GM19455 (cell line): Measurements from ENCODE around the gene PAK1.
A peak's percentile ranks its signal among the peaks of the same experiment; 100 is the strongest.

ENCODE experiments used
- ATAC-seq: cut with Tn5 transposase; IDR thresholded peaks from one replicate; pipeline ENCODE4 v1.9.1; 2021; ENCODE audit not compliant: unreplicated experiment

Gene PAK1

GRCh38 chr11:77475206-77475605, 1.3 kb upstream of the PAK1 start:
- ATAC-seq, result no peak

GRCh38 chr11:77474684-77475060, 778 bp upstream of the PAK1 start:
- no peak for ATAC-seq

DNA sequence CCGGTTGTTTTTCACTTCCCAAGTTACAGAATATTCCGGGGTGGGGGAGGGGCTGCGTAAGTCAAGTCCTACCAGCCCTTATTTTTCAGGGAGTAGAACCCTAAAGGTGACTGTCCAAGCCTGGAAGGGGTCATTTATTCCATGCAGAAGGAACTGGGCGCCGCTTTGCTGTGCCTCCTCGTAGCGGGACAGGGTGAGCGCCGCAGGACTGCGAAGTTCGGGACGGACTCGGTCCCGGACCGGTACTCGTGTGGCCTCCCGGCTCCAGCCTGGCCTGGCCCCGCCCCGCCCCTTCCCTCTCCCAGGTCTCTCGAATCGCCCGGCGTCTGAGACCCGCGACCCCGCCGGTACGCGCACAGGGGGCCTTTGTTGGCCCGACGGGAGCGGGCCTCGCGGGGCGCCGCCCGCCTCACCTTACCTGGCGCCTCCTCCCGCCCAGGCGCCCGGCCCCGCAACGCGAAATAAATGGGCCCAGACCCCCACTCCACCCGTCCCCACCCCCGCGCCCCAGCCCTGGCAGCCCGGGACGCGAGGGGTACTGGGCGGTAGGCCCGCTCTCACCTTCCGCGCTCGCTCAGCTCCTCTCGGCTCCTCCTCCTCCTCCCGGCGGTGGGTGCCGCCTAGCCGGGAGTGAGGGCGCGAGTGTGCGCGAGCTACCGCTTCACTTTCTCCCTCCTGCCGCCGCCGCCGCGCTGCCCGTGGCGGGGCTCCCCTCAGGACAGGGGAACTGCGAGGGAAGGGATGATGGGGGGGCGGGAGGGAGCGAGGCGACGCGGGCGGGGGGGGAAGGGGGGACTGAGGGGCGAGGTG, 698 bp downstream of the PAK1 start:
- ATAC-seq, result peak; percentile 42

GRCh38 chr11:77471558-77472193, 2.2 kb downstream of the PAK1 start:
- ATAC-seq, result no peak

DNA sequence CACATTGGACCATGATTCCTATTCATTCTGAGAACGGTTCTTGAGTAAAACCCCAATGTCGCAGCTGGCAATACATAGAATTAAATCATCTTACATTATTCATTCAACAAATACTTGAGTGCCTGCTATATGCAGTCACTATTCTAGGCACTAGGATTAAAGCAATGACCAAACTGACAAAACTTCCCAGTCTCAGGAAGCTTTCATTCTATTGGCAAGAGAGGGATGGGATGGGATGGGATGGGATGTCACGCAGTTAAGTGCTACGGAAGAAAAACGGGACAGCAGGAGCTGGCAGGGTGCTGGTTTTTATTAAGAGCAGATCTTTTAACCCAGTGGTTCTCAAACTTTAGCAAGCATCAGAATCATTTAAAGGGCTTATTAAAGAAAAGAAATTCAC, 2.9 kb downstream of the PAK1 start:
- no peak for ATAC-seq

DNA sequence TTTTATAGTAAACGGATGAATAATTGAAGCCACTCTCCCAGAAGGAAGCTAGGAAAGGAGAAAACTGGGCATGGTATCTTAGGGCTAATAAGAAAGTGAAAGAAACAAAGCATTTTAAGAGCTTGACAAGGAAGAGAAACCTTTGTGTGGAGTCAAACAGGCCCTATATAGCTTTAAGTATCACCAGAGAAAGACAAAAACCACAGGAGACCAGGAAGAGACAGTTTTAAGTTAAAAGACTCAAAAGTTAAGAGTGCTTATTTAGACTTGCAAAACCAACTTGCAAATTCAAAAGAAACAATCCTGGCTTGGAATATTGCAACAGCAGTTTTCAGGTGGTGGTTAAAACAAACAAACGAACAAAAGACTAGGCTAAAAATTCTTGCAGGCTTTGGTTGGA, 3.4 kb downstream of the PAK1 start:
- peak; percentile 36 for ATAC-seq

GRCh38 chr11:77468527-77468926, 5.4 kb downstream of the PAK1 start:
- ATAC-seq, result no peak

DNA sequence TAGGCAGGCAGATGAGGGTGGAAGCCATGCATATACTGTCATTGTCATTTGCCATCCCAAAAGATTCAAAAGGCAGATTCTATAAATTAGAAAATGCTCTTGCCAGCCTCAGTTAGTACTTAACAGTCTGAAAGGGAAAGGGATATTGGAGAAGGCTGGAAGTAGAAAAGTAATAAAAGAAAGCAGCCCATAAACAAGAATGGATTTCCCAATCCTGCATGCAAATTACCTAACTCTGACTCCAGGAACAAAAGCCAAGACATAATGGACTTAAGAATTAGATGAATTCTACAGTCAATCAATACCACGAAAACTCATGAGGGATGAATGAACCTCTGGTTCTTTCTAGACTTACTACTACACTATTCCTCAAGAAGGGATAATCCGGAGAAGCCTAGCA, 5.9 kb downstream of the PAK1 start:
- no peak for ATAC-seq

DNA sequence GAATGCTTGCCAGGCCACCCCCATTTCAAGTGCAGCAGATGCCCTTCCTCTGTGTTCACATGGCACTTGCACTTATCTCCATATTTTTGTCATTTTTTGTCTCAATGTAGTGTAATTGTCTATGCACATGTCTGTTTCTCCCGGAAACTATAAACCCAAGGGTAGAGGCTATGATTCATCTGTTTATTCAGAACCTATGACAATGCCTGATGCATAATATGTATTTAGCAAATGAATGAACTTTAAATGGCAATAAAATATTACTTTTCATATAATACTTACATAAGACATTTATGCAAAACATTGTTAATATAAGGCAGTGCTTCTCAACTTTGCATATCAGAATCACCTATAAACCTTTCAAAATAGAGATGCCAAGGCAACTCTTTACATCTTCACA, 6.7 kb downstream of the PAK1 start:
- no peak for ATAC-seq

GRCh38 chr11:77457340-77457739, 16.6 kb downstream of the PAK1 start:
- peak; percentile 34 for ATAC-seq

DNA sequence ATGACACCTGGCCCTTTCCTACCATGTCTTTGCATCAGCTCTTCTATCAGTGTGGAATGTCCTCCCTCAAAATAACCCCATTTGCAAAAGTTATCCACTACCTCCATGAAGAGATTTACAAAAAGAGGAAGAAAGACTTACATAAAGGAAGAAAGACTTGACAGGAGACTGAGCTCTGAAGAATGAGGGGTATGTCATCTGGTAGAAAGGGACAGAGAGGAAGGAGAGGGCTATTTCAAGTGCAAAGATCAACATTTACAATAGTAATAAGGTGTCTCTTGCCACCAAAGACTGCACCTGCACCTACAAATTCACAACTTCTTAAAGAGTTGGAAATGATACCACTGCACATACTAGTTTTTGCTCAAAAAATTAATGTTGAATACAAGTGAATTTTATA, 18.2 kb downstream of the PAK1 start:
- no peak for ATAC-seq

DNA sequence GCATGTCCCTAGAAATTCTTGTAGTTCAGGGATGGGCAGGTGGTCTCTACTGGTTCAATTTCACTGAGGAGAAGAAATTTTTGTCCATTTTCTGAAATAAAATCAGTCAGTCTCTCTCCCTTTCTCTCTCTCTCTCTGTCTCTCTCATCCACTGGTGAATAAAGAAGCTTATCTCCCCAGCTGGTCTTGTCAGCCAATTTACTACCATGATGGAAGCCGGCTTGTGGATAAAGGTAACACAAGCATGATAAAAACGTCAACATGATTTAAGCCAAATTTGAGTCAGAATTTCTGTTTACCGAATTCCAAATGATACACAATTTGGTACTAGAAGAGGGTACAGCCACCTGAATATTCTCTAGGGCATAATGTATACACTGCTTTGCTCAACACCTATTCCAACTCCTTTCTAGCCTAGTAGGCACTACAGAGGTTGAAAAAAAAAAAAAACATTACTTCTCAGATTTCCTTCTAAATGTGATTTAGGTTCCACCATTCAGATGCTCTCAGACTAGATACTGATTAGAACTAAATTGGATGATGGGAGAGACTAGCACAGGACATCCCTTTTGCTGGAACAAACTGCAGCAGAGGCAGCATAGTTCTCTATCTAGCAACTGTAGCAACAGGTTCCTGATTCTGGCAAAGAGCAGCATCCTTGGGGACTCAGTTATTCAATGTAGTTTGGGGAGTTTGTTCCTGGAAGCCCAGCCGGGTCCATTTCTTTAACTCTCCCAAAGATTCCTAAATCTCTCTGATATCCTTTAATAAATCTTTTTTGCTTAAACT, 18.8 kb downstream of the PAK1 start:
- no peak for ATAC-seq

- ATAC-seq, result no peak
Observed at GRCh38 chr11:77450227-77450626, 23.7 kb downstream of the PAK1 start.

- no peak for ATAC-seq
Observed at GRCh38 chr11:77449784-77450183, 24.1 kb downstream of the PAK1 start.

DNA sequence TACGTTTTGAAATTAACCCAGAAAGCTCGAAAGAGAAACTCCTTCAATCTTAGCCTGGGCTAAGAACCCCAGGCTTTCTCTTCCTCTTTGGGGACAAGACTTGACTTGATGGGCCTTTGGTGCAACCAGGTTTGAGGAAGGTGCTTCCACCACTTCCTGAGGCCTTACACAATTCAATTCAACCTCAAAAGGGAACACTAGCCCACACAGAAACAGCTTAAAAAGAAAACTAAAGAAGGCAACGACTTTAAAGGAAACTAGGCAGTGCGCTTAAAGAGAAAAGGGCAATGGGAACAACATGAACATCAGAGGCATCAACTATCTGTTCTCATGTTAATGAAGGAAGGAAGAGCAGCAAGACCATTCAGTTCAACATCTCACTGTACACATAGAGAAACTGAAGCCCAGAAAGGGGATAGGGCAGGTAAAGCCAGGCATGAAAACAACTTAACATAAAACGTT, 24.8 kb downstream of the PAK1 start:
- peak; percentile 55 for ATAC-seq

DNA sequence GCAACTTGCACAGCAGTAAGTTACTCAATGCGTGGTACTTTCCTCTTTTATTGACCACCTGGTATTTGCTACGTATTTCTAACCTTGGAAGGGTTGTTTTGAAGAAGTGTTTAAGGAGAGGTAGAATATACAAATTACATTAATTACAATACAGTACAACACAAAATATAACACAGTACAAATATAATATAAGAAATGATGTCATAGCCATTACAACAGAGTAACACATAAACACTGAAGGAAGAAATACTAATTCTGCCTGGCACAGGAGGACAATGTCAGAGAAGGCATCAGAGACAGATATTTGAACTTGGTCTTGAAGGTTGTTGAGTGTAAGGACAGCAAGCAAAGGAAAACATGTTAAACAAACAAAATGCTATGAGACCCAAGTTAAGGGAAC, 25.6 kb downstream of the PAK1 start:
- ATAC-seq, result no peak

DNA sequence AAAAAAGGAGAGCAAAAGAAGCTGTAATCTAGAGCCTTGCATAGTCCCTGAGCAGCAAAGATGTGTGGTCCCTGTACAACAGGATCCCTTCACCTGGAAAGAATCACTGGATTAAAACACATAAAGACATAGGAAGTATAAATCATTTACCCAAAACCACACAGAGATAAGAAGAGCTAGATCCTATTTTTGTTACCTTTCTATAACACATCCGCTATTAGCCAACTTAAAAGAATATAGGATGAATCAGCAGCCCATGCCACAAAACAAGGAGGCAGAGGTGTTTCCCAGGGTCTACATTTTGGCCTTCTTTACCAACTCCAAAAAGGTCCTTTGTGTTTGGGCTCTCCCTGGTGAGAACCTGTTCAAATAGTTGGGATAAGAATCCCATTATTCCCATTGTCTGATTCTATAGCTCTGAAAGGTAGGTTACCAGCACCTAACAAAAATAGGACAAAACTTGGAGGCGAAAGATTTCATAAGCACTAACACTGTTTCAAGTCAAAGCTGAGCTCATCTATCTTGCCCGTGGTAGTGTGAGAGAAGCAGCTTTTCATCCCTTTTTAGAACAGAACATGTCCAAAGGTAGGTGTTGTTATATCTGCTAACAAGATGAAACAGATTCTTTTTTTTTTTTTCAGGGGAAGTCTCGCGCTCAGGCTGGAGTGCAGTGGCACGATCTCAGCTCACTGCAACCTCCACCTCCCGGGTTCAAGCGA, 26.8 kb downstream of the PAK1 start:
- ATAC-seq, result no peak

- ATAC-seq, result no peak
Observed at GRCh38 chr11:77444261-77444660, 29.6 kb downstream of the PAK1 start.

GRCh38 chr11:77442394-77443053, 31.4 kb downstream of the PAK1 start:
- ATAC-seq, result peak; percentile 60

DNA sequence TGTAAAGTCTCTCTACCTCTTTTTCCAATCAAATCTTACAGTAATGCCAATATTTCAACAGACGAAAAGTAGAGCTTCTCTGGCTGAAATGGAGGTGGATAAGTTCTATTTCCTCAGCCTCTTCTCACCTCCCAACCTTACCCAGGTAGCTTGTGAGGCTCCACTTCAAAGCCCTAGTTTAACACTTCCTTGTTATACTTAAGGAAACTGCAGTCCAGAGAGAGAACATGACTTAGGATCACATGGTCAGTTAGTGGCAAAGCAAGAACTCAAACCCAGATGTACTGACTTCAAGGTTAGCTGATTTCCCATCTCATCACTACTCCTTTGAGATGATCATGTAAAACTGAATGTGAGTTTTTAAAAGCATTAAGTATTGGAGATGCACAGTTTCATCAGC, 32.5 kb downstream of the PAK1 start:
- no peak for ATAC-seq

DNA sequence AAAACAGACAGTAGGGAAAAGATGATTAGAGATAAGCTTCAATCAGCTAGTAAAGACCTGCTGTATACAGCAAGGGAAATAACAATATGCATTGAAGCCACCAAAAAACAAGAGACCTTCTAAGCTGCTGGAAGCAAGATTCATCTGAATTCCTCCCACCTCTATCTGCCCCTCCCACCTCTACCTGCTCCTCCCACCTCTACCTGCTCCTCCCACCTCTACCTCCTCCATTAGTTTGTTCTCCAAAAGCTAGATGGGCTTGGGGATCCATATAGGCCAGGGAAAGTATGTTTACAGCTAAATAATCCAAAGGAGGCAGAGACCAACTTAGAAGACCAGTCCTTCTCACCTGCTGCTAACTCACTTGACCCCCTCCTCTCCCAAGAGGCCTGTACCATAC, 33.2 kb downstream of the PAK1 start:
- no peak for ATAC-seq
